HTR-8/SVneo (cell line): ENCODE measurements around the gene LCOR.
"Not testable (repeated sequence)": the region's sequence is repeated elsewhere in the genome, so short reads cannot be mapped to it uniquely, and the experiment has no call there.

Source experiments
- DNase-seq: peaks from one replicate; pipeline ENCODE4 v3.0.0; 2011; ENCODE audit warnings: low spot score, mixed read lengths; ENCODE audit not compliant: insufficient read length
- FAIRE-seq: peaks from 2 replicates; lab custom pipeline; 2011; peaks lifted over from hg19 to GRCh38; lab: Jason Lieb, UNC

Gene LCOR

GRCh38 chr10:96835899-96836298 lies 3.8 kb downstream of the LCOR start:
- FAIRE-seq (no peak), DNase-seq (no peak)

DNA sequence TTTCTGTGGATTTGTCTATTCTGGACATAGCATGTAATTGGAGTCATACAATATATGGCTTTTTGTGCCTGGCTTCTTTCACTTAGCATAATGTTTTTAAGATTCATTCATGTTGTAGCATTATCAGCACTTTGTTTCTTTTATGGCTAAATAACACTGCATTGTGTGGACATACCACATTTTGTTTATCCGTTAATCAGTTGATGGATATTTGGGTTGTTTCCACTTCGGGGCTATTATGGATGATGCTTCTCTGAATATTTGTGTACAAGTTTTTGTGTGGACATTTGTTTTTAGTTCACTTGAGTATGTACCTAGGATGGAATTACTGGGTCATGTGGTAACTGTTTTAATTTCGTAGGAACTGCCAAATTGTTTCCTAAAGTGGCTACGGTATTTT lies 6.4 kb downstream of the LCOR start:
- FAIRE-seq = no peak
- no peak for DNase-seq

GRCh38 chr10:96840841-96841518 lies 8.9 kb downstream of the LCOR start:
- DNase-seq = no peak
- FAIRE-seq = peak; percentile 31

DNA sequence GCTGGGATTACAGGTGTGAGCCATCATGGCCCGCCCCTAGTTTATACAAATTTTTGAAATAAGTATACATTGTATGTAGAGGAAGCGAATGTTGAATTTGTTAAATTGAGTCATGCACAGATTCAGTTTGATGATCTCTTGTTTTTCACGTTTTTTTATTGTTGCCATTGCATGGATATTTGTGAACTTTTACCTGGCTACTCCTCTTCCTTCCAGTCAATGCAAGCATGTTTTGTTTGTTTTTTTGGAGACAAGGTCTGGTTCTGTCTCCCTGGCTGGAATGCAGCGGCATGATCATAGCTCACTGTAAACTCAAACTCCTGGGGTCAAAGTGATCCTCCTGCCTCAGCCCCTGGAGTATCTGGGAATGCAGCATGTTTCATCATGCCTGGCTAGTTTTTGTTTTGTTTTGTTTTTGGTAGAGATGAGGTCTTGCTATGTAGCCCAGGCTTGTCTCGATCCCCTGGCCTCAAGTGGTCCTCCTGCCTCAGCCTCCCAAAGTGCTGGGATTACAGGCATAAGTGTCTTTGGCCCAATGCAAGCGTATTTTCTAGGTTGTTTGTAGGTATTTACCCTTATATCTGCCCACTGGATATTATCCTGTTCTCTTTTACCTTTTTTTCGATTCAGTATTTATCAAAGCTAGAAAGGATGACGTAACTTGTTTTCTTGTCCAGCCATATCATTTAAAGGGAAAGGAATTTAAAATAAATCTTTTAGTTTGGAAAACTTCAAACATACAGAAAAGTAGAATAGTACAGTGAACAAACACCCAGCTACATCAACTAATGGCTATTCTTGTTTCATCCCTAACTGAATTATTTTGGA lies 11.0 kb downstream of the LCOR start:
- peak; percentile 54 for FAIRE-seq
- no peak for DNase-seq

GRCh38 chr10:96843823-96844222 lies 11.7 kb downstream of the LCOR start:
- no peak for DNase-seq
- no peak for FAIRE-seq

- DNase-seq = no peak
- FAIRE-seq = no peak
Measured at GRCh38 chr10:96846395-96846794, 14.3 kb downstream of the LCOR start.

DNA sequence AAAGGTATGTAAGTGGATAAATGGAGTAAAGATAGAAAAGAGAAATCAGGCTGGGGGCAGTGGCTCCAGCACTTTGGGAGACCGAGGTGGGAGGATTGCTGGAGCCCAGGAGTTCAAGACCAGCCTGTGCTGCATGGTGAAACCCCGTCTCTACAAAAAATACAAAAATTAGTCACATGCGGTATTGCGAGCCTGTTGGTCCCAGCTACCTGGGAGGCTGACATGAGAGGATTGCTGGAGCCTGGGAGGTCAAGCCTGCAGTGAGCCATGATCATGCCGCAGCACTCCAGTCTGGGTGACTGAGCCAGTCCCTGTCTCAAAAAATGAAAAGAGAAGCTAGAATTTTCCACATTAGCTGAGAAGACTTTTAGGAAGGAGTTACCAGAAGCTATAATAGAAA lies 14.8 kb downstream of the LCOR start:
- DNase-seq (no peak), FAIRE-seq (no peak)

DNA sequence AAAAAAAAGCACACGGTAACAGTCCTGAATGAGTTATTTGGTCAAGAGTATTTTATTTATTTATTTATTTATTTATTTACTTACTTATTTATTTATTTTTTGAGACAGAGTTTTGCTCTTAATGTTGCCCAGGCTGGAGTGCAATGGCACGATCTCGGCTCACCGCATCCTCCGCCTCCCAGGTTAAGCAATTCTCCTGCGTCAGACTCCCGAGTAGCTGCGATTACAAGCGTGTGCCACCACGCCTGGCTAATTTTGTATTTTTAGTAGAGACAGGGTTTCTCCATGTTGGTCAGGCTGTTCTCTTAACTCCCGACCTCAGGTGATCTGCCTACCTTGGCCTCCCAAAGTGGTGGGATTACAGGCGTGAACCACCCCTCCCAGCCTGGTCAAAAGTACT lies 15.3 kb downstream of the LCOR start:
- DNase-seq, FAIRE-seq: not testable (repeated sequence)

DNA sequence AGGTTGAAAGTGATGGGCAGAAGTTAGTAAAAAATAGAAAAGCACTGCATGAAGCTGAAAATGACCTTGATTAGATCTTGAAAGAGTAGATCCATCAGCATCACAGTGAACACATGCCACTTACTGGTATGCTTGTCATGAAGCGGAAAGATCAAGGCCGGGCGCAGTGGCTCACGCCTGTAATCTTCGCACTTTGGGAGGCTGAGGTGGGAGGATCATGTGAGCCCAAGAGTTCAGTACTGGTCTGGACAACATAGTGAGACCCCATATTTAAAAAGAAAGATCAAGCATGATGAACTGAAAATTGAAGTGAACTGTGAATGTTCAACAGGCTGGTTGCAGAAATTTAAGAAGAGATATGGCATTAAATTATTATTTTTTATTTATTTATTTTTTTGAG lies 18.0 kb downstream of the LCOR start:
- no peak for DNase-seq
- no peak for FAIRE-seq

DNA sequence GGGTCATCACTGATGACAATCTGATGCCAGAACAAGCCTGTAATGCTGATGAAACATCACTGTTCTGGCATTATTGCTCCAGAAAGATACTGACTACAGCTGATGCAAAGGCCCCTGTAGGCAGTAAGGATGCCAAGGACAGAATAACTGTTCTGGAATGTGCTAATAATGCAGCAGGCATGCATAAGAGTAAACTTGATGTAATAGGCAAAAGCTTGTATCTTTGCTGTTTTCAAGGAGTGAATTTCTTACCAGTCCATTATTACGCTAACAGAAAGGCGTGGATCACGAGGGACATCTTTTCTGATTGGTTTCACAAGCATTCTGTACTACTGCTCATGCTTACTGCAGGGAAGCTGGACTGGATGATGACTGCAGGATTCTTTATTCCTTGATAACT lies 18.7 kb downstream of the LCOR start:
- FAIRE-seq (peak; percentile 13), DNase-seq (no peak)

DNA sequence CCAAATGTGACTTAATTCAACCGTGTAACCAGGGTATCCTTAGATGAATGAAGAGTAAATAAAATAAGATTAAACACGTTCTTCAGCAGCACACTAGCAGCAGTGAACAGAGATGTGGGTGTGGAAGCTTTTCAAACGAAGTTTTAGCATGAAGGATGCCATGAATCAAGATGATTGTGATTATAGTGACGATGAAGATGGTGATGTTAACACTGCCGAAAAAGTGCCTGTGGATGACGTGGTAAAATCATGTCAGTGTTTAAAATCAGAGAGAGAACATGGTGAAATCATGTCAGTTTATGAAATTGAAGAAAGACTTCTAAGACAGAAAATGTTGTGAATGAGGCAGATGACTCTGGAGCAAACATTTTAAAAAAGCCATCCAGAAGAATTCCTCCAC lies 19.2 kb downstream of the LCOR start:
- FAIRE-seq (no peak), DNase-seq (no peak)

DNA sequence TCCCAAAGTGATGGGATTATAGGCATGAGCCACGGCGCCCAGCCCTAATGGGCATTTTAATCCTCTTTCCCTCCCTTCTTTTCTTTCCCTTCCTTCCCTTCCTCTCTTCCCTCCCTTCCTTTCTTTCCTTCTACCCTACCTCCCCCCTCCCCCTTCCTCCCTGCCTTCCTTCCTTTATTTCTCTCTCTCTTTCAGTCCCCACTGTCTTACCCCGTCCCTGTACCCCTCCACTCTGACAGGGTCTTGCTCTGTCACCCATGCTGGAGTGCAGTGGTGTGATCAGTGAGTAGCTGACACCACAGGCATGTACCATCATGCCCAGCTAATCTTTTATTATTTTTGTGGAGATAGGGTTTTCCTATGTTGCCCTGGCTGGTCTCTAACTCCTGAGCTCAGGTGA lies 24.2 kb downstream of the LCOR start:
- FAIRE-seq (no peak), DNase-seq (no peak)

DNA sequence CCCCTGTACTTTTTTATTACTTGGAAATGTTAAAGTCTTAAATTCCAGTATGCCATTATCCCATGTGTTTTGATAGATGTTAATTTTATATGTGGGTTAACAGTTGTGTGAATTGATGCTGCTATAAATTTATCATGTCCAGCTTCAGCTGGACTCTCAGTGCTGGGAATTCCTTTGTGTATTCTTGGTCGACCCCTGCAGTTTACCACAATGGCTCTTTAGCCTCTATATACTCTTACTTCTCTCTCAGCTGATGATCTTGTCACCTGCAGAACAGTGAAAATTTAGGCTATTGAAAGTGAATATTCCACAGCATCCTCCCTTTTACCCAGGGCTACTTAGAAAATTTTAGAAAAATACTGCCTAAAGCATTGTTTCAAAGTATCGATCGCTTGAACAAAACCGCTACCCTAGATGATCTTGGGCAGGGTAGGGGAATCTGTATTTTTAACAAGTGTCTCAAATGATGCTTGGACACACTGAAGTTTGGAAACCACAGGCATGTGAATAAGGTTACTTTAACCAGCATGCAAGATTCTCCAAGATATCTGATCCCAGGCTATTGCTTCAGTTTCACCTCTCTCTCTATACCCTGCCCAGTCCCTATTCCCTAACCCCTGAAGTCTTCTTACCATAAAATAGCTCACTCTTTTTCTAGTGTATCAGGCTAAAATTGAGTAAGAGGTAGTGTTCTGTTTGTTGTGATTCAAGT lies 25.4 kb downstream of the LCOR start:
- DNase-seq (no peak), FAIRE-seq (no peak)

GRCh38 chr10:96858038-96858705 lies 26.1 kb downstream of the LCOR start:
- FAIRE-seq = no peak
- DNase-seq = no peak

DNA sequence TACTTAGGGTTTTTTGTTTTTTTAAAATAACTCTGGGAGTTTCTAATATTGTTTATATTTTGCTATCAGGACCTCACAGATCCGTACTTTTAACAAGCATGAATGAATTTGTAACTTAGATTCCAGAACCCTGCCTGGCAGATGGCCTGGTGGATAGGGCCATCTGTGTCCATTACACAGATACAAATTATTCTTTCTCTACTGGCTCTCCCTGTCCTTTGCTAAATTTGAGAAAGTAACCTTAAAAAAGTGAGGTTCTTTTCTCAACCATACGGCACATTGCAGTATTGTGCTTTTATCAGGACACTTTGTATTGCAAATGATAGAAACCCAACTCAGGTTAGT lies 26.6 kb downstream of the LCOR start:
- DNase-seq = no peak
- FAIRE-seq = no peak

GRCh38 chr10:96860631-96861277 lies 28.7 kb downstream of the LCOR start:
- FAIRE-seq (no peak), DNase-seq (no peak)

DNA sequence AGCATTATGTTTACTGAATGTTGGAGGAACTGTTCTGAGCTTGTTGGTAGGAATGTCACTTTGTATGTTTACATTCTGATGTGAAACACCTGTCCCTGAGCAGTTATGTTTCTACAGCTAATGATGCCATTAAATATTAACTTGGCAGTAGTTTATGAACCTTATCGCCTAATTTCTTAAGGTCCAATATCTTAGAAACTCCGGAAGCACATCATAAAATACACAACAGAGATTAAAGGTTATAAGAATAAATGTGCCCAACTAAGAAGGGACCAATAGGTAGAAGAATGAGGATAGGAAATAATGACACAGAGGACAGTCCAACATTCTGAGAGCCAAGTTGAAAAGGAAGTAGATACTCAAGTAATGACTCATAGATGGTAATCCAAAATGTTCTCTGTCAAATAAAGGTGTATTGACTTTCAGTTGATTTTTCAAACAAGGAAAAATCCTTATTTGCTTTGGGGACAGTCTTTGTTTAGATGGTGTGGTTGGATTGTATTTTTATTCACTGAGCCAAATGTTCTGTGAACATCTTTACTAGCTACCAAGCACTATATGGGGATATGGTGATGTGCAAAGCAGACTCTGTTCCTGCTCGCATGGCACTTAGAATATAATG lies 31.9 kb downstream of the LCOR start:
- DNase-seq = peak; percentile 44
- no peak for FAIRE-seq

DNA sequence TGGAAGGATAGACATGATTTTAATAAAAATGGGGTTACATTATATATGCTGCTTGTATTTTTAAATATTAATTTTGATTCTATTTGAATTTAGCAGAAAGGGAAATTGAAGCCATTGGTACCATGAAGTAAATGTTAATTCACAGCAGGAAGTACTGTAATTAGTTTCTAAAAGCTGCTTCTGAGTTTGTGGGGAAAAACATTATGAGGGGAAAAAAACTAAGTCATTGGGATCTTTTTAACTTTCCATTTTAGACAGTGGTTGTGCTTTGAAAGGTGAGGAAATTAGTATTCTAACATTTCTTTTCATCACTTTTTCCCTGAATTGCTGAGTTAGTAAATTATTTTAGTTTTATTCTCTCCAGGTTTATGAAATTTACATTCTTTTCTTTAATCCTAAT lies 41.0 kb downstream of the LCOR start:
- no peak for FAIRE-seq

GRCh38 chr10:96873756-96874467 lies 41.8 kb downstream of the LCOR start:
- FAIRE-seq = no peak
- DNase-seq = no peak

More for the DNA sequence above, 41.0 kb downstream of the LCOR start:
- DNase-seq = no peak
